Erythroblast (primary cell): Measurements from ENCODE around the gene CAPS.

Source experiments
- DNase-seq, 2 experiments: peaks; one replicate each; lab custom pipeline; 2025; lab: John Stamatoyannopoulos, UW
- GATA1 ChIP-seq: IDR thresholded peaks from 2 replicates; pipeline ENCODE4 v1.6.1; 2011; ENCODE audit warnings: low read depth, mild to moderate bottlenecking, control low read depth, low read length, moderate library complexity
- POLR2A ChIP-seq: IDR thresholded peaks from 2 replicates; pipeline ENCODE4 v1.6.1; 2011; ENCODE audit warnings: mild to moderate bottlenecking, low read length

CAPS gene

DNA sequence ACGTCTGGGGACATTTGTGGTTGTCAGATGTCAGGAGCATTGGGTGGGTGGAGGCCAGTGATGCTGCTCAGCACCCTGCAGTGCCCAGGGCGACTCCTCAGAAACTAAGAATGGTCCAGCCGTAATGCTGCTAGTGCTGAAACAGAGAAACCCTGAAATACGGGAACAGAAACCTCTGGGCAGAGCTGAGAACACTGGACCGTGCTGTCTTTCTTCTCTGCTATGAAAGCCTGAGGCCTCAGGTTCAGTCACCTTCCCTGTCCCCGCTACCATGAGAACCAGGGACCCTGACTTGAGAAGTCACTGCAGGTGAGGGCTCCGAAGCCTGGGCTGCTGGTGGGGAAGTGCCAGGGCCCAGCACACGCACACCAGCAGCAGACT, 13.4 kb downstream of the CAPS start:
- TF ChIP-seq GATA1 (no peak), POLR2A (no peak)
- no peak for DNase-seq

DNA sequence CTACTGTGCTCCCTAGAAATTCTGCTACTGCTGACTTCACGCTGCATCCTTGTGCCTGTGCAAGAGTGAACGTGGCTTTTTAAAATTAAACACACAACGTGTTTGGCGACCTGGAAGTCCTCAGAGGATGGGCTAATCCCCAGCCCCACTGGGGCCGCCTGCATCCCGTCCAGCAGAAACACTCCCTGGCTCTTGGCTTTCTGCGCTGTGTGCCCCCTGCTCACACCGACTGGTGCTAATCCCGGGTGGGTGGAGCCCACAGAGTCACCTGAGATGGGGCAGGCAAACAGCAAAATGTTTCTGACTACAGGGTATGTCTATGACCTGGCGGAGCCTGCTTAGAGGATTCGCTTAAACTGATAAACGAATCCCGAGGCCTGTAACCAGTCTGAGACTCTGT, 15.1 kb downstream of the CAPS start:
- TF ChIP-seq GATA1 (no peak), POLR2A (no peak)
- DNase-seq: no peak

DNA sequence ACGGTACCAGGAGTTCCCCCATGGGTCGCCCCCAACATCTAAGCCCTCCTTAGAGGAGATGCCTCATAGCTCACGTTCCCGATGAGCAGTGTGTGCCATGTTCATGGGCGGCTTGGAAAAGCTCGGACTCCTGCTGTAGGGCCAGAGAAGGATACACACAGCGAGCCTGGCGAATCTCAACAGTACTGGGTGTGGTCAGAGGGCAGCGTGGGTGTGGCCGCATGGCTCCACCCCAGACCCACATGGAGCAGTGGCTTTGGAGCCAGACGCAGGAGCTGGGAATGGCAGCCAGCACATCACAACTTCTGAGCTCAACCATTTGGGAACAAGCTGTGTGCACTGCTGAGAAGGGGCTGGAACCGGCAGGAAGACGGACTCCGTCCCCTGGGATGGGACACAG, 15.6 kb downstream of the CAPS start:
- TF ChIP-seq GATA1: no peak
- no peak for TF ChIP-seq POLR2A
- no peak for DNase-seq

DNA sequence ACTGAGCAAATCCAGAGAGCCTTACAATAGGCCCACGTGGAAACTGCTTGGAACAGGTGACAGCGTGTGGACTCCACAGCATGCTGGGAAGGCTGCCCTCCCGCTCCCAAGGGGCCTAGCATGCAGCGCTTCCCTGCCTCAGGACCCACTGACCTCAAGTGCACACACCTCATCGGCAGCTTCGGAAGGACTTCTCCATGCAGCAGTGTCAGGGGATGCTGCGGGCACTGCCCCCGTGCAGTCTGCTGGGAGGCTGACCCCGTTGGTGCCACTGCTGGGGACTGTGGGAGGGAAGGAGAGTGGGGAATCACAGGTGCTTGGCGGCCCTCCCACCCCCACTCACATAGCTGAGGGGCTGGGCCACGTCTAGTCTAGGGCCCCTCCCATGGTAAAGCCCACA, 17.2 kb downstream of the CAPS start:
- no peak for DNase-seq
- no peak for TF ChIP-seq POLR2A
- no peak for TF ChIP-seq GATA1

DNA sequence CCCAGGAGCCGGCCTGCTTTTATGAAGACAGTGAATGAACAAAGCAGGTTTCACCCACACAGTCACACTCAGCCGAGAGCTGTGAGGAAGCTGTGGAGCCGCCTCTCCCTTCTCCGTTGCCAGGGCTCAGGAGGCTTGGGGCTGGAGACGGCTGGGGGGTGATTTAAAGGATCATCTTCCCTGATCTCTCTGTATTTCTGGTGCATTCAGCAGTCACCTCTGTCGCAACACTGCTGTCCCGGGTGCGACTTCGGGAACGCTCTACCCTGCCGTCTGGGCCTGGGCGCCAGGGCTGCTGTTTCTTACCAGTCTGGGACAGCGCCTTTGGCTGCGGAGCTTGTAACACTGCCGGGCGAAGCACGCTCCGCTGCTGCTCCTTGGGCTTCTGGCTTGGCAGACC, 18.1 kb downstream of the CAPS start:
- TF ChIP-seq GATA1 (no peak), POLR2A (no peak)
- no peak for DNase-seq

DNA sequence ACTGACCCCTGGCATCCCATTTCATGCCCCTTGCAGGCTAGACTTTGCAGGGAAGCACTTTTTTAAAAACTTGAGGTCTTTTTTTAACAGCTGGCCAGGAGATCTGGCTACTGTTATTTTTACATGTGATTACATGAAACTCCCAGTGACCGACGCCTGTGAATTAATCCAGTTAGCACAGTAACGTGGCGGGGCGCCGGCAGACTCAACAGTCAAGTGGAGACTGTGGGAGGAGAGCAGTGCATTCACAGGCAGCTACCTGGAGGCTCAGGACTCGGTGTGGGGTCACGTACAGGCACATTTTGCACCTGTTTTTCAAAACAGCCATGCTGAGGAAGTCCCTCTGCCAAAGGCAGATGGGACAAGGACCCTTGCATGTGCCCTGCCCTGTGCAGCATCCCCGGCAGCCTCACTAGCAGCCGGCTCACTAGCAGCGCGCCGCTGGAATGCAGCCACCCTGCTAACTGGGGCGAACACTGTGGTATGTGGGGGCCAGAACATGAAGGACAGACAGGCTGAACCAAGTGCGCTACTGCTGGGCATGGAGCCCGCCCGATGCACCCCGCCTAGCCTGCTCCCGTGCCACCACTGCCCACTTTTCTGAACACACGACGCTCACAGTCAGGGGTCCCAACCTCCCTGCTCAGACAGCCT, 18.7 kb downstream of the CAPS start:
- DNase-seq: no peak
- TF ChIP-seq POLR2A (no peak), GATA1 (no peak)

DNA sequence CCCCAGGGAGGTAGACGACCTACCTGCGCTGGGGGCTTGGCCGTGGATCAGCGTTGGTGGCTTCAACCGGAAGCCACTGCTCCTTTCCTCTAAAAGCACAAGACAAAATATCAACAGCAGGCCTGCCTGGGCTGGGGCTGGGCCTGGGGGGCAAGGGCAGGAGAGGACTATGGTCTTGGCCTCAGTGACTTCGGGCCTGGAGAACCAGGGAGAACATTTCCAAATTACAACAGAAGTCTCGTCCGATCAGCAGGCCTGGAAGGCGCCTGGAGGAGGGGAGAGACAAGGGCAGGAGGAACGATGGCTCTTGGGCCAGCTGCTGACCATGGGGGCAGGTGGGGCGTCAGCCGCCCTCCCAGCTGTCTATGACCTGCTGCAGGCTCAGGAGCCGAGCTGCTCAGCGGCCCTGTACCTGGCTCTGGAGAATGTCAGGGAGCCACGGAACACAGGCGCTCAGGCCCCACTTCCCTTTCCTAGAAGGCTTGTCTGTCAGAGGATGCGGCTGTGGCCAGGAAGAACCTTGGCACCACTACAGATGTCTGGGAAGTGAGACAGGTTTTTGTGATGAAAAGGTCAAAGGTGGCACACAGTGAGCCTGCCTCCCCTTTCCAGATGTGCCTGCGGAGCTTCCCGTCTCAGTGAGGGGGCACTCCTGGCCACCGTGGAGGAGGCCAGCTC, 19.5 kb downstream of the CAPS start:
- DNase-seq: no peak
- no peak for TF ChIP-seq POLR2A
- TF ChIP-seq GATA1: no peak

DNA sequence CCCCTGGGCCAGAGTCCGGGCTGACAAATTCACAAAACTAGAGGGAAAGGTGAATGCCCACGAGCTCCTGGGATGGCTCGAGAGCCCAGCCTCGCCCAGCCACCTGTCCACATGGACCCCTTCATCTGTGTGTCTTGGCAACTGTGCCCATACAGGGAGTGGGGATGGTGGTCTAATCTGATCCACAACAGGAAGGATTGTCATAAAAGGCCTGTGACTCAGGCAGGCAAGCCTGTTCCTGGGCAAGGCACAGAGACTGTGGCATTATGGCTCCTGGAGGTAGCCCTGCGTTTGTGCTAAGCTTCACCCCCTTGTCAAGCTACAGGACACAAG, 20.0 kb downstream of the CAPS start:
- TF ChIP-seq GATA1: no peak
- no peak for TF ChIP-seq POLR2A
- DNase-seq: no peak

DNA sequence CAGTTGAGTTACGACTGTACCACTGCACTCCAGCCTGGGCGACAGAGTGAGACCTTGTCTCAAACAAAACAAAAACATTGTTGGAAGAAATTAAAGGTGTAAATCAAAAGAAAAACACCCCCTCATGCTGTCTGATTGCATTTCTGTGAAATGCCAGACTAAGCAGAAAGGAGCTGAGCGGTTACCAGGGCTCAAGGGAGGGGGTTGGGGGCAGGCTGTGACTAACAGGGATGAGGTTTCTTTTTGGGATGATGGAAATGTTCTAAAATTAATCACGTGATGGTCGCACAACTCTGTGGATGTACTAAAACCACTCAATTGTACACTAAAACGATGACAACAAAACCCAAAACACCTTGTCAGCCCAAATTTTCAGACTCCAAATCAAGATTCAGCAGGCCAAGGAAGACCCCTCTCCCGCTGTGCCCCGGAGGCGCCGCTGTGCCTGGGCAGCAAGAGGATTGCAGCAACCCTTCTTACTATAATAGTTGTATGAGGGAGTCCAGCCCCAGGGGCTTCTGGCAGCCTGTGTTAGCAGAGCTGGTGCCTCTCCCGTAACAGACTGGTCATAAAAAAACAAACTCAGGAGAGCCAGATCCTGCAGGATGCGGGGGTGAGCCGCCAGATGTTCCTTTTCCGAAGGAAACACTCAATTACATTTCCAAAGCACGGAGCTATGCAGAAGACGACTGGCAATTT, 20.9 kb downstream of the CAPS start:
- DNase-seq: no peak
- TF ChIP-seq GATA1: no peak
- no peak for TF ChIP-seq POLR2A

DNA sequence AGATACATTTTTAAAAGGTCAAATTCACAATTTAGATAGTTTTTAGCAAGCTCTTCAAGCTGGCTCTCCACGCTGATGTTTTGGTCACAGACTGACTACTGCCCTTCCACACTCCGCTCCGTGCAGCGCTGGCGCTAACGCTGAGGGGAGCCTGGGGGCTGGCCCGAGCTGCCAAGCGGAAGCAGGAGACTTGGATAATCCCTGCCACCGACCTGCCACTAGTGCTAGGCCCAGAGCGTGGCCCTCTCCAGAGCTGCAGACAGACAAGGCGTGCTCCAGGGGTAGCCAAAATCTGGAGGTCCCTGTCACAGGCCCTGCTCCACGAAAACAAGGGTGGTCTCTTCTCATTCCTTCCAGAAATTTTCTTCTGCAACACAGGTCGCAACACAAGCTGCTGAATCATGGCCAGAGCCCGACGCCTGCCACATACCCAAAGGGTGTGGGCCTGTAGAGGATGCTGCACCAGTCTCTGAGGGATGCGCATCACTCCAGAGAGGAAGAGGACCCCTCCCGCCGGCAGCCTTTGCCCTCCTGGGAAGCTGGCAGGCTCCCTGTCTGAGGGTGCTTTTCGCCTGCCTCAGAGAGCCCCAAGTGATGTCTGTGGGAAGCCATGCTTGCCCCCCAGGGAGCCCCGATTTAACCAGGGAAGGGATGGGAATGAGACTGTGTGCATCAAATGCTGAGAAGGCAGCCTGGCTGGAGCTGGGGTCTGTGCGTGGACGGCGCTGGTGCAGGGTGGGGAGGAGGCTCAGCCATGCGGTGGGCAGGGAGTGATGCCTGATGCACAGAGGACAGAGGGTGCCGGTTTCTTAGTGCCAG, 21.6 kb downstream of the CAPS start:
- no peak for TF ChIP-seq GATA1
- no peak for TF ChIP-seq POLR2A

DNA sequence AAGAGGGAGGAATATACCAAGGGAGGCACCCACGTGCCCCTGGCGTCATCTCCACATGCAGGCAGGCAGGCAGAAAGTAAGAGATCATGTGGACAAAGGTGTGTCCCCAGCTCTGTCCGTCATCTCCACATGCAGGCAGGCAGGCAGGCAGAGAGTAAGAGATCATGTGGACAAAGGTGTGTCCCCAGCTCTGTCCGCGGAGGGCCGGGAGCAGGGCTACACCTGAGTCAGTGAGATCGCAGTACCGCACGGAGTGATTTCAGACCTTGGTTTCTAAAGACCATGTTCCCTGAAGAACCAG, 22.2 kb downstream of the CAPS start:
- TF ChIP-seq GATA1 (no peak), POLR2A (no peak)
- no peak for DNase-seq

More for the DNA sequence above, 21.6 kb downstream of the CAPS start:
- DNase-seq: no peak

DNA sequence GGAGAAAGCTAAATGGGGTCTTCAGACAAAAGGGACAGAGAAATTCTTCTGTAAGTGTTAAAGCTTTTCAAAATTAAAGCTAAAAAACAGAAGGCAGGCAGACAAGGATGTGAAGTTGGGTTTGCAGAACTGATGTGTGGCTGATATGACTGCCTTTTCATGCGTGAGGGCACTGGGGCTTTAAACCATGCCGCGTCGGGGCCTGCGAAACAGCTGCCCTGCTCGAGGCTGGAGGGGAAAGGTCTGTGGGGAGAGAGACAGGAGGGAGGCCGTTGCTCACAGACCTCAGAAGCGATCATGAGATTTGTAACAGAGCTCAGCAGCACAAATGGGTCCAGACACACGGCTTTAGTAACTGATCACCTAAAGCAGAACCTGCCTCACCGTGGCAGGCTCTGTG, 23.5 kb downstream of the CAPS start:
- TF ChIP-seq GATA1 (no peak), POLR2A (no peak)
- no peak for DNase-seq

DNA sequence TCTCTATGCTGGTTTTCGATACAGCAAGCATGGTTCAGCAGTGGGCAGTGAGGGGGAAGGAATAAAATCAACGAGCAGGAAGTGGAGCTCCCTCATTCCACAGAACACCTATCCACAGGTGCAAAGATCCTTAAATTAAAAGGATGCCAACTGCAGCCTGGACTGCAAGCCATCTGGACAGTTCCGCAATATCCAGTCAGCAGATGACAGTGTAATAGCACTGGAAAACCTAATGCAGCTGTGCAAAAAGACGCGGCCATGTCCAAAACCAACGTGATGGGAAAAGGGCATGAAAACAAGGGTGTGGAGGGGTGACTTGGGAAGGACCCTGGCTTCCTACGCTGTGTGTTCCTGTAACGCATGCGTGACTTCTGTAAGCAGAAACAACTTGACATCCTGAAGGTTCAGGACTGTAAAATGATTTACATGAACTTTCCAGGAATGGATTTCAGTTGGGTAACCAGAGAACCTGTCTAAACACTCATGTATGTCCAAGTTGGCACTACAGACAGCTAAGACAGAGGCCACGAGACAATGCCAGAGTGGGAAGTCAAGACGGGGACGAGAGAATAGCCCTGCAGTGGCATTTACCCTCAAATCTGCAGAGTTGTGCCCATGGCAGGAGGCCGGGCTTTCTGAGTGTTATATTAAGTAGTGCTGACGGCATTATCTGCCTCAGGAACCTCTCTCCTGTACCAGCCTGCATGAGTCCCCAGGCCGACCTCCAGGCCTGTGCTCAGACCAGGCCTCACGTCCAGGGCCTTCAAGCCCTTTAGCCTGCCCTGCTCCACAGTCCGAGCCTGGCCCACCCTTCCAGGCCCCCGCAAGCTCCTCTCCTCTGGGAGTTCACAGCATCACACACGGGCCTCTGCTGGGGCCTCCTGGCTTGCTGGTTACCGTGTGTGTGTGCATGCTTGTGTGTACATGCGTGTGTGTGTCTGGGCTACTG, 26.5 kb downstream of the CAPS start:
- DNase-seq: no peak
- TF ChIP-seq GATA1: no peak
- TF ChIP-seq POLR2A: no peak

DNA sequence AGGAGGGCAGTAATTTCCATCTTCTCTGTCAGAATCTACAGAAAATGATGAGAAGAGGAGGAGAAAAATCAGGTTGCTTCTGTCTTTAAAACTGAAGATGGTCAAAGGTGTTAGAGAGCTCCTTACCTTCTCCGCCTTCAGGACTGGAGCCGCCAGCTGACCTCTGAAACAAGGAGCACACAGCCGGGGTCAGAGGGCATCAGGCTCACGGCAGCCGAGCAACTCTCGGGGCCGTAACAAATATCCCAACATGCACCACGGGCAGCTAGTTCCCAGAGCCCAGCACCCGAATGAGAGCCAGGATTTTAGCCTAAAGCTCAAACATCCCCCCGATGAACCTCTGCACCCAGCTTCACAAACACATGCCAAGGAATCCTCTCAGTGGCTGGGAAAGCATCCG, 27.6 kb downstream of the CAPS start:
- no peak for TF ChIP-seq GATA1
- TF ChIP-seq POLR2A: no peak
- no peak for DNase-seq
